ENCODE results near the gene FOXA2.

FOXA2 gene

GRCh38 chr20:22562620-22563019, 21.8 kb downstream of the FOXA2 start:
- no peak for DNase-seq (ENCODE audit: extremely low spot score)
- ChIA-PET POLR2A (no interaction called here), CTCF (interaction anchor here (1.6 kb wide), 1 partner anchor 60 kb away, joined by 3 read pairs; no protein-coding TSS in a partner anchor)
- TF ChIP-seq CTCF (IDR thresholded peaks at IDR 0.05; ENCODE audit: control extremely low read depth, extremely low read depth, low read depth, missing control alignments): no peak

GRCh38 chr20:22561965-22562577, 22.3 kb downstream of the FOXA2 start:
- CTCF ChIA-PET: no interaction called here
- no peak for TF ChIP-seq CTCF (IDR thresholded peaks at IDR 0.05; ENCODE audit: control extremely low read depth, extremely low read depth, low read depth, missing control alignments)
- DNase-seq (ENCODE audit: extremely low spot score): no peak
- POLR2A ChIA-PET: no interaction called here

GRCh38 chr20:22560817-22561216, 23.6 kb downstream of the FOXA2 start:
- ChIA-PET POLR2A (no interaction called here), CTCF (no interaction called here)
- DNase-seq (ENCODE audit: extremely low spot score): no peak
- TF ChIP-seq CTCF (IDR thresholded peaks at IDR 0.05; ENCODE audit: control extremely low read depth, extremely low read depth, low read depth, missing control alignments): no peak

- CTCF ChIA-PET: no interaction called here
- no peak for DNase-seq (ENCODE audit: extremely low spot score)
- POLR2A ChIA-PET: no interaction called here
- no peak for TF ChIP-seq CTCF (IDR thresholded peaks at IDR 0.05; ENCODE audit: control extremely low read depth, extremely low read depth, low read depth, missing control alignments)
These were observed 24.6 kb downstream of the FOXA2 start for GRCh38 chr20:22559711-22560318.

GRCh38 chr20:22557403-22558276, 26.7 kb downstream of the FOXA2 start:
- DNase-seq (ENCODE audit: extremely low spot score): no peak
- TF ChIP-seq CTCF (IDR thresholded peaks at IDR 0.05; ENCODE audit: control extremely low read depth, extremely low read depth, low read depth, missing control alignments): no peak
- ChIA-PET POLR2A (no interaction called here), CTCF (no interaction called here)

GRCh38 chr20:22556565-22557056, 27.8 kb downstream of the FOXA2 start:
- no peak for DNase-seq (ENCODE audit: extremely low spot score)
- no peak for TF ChIP-seq CTCF (IDR thresholded peaks at IDR 0.05; ENCODE audit: control extremely low read depth, extremely low read depth, low read depth, missing control alignments)
- ChIA-PET POLR2A (no interaction called here), CTCF (no interaction called here)

Measured in GM10248 (cell line).